ENCODE measurements around the gene HELZ.

- no peak for TF ChIP-seq CTCF (IDR thresholded peaks at IDR 0.05; ENCODE audit: poor library complexity)
- TF ChIP-seq EZH2 (IDR thresholded peaks at IDR 0.05; ENCODE audit: borderline replicate concordance): no peak
- TF ChIP-seq EZH2phosphoT487 (IDR thresholded peaks at IDR 0.05; ENCODE audit: low read depth, severe bottlenecking, unreplicated experiment): no peak
Observed at GRCh38 chr17:67076290-67076689, 168.7 kb downstream of the HELZ start.
